GM12872 (cell line): ENCODE results near the gene HSBP1.

Experiments used
- TF ChIP-seq, protein P1 (sequence below): IDR thresholded peaks from 3 replicates; pipeline ENCODE4 v1.5.1; 2011; ENCODE audit warnings: low read depth, mild to moderate bottlenecking, low read length, moderate library complexity; ENCODE audit not compliant: insufficient read depth

HSBP1 gene

DNA sequence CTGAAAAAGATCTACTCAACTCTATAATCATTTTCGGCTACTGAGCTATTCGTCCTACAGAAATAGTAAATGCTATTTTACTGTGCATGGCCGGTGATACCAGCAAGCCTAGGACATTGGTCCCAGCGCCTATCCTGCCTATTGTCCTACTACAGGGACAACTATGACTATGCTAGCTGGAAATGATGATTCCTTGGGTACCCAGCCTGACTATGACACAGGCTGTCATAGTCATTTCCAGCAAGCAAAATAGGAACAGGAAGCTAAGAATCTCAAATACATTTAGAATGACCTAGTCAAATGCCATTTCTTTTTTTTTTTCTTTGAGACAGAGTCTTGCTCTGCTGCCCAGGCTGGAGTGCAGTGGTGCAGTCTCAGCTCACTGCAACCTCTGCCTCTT, 33.7 kb upstream of the HSBP1 start:
- TF ChIP-seq, protein P1, sequence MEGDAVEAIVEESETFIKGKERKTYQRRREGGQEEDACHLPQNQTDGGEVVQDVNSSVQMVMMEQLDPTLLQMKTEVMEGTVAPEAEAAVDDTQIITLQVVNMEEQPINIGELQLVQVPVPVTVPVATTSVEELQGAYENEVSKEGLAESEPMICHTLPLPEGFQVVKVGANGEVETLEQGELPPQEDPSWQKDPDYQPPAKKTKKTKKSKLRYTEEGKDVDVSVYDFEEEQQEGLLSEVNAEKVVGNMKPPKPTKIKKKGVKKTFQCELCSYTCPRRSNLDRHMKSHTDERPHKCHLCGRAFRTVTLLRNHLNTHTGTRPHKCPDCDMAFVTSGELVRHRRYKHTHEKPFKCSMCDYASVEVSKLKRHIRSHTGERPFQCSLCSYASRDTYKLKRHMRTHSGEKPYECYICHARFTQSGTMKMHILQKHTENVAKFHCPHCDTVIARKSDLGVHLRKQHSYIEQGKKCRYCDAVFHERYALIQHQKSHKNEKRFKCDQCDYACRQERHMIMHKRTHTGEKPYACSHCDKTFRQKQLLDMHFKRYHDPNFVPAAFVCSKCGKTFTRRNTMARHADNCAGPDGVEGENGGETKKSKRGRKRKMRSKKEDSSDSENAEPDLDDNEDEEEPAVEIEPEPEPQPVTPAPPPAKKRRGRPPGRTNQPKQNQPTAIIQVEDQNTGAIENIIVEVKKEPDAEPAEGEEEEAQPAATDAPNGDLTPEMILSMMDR = no peak

DNA sequence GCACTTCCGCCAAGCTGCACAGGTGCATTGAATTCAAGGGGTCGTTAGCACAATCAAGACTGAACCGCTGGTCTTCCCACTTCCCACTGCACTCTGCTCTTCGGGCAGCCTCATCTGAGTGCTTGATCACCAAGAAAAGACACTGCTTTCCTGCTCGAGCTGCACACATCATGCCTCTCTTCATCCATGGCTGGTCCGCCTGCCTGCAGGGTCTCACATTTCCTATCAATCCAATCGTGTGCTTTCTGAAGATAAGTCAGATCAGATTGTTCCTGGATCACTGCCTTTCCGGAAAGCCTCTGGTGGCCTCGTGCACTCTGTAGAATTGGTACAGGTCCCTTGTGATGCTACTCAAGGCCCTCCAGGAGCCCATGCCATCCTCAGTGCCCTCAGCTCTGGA, 30.8 kb upstream of the HSBP1 start:
- TF ChIP-seq, protein P1 = no peak

DNA sequence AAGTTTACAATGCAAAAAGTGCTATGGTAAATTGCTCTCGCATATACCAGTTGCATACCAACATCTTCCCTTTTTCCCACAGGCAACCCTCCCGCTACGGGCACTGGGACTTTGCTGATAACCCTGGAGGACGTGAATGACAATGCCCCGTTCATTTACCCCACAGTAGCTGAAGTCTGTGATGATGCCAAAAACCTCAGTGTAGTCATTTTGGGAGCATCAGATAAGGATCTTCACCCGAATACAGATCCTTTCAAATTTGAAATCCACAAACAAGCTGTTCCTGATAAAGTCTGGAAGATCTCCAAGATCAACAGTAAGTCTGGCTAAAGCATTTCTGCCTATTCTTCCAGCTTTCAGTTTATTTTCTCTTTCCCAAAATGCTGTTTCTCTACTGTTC, 27.9 kb upstream of the HSBP1 start:
- TF ChIP-seq, protein P1 = no peak

DNA sequence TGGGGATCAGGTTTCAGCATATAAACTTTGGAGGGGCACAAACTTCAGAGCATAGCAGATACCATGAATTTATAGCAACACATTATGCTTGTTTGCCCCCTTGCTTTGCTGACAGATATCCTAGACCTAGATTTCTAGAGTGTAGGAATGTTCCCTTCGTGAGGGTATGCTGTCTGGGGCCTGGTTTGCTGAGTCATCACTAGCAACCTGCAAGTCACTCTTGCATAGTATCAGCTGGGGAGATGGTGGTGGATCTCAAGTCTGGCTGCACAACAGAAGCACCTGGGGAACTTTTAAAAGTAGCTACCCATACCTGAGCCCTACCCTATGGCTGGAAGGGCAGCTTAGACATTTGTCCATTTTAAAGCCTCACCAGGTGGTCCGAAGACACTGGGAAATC, 22.3 kb upstream of the HSBP1 start:
- TF ChIP-seq, protein P1 = no peak

DNA sequence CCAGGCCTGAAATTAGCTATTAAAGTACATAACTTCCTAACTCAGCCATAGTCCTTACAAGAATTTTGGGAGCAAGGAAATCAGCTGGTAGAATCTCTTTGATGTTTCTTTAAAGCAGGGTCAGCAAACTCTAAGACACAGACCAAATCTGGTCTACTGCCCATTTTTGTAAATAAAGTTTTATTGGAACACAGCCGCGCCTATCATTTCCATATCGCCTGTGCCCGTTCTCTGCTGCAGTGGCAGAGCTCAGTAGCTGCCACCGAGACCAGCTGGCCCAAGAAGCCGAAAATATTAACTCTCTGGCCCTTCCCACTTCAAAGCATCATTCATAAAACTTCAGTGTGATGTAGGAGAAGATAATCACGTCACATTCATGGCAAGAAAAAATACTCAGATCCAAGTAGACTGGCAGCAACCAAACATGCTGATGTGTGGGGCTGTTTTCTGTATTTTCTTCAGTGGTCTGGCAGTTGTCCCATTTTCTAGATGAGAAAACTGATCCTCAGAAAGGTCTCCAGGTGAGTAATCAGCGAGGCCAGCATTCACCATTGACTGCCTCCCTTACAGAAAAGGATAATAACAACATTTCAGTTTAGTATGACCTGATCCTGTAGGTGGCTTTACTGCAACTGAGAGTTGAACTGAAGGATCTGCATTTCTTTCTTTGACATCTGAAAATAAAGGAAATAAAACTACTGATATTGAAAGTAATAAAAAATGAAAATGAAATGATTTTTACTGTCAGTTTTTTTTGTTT, 18.0 kb upstream of the HSBP1 start:
- TF ChIP-seq, protein P1 = no peak

DNA sequence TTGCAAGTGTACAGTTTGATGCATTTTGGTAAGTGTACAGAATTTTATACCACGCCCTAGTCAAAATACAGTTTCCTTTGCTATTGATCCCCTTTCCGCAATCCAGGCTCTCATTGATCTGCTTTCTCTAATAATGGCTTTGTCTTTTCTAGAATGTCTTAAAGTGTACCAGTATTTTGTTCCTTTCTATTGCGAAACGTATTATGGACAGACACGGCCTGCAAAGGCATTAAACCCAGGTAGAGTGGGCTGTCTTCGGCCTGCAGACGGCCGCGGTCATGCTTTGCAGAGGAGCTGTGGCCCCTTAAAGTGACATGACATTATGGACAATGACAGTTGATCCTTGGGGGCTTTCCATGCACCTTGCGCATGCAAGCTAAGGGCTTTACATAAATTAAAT, 15.9 kb upstream of the HSBP1 start:
- TF ChIP-seq, protein P1 = no peak

DNA sequence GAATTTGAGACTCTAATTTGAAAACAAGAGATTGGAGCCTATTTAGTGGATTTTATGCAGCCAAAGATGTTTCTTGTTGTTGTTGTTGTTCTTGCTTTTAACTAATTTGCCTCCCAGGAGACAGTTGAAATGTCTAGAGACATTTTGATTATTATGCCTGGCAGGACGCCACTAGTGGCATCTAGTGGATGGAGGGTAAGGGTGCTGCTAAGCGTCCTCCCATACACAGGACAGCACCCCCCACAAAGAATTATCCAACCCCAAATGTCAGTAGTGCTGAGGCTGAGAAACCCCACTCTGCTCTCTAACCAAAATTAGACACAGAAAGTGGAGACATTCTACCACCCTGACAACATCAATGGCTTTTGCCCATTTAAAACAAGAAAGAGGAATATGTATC, 15.4 kb upstream of the HSBP1 start:
- TF ChIP-seq, protein P1 = peak; percentile 35; the same call in 1 of the 3 replicates
